GM21529 (cell line): ENCODE measurements around the gene VTI1A.

Source experiments
- ATAC-seq: cut with Tn5 transposase; IDR thresholded peaks from one replicate; pipeline ENCODE4 v1.9.1; 2021; ENCODE audit not compliant: unreplicated experiment

VTI1A gene

GRCh38 chr10:112774210-112774609 lies 327.2 kb downstream of the VTI1A start:
- no peak for ATAC-seq

GRCh38 chr10:112774798-112775197 lies 327.8 kb downstream of the VTI1A start:
- ATAC-seq: no peak

DNA sequence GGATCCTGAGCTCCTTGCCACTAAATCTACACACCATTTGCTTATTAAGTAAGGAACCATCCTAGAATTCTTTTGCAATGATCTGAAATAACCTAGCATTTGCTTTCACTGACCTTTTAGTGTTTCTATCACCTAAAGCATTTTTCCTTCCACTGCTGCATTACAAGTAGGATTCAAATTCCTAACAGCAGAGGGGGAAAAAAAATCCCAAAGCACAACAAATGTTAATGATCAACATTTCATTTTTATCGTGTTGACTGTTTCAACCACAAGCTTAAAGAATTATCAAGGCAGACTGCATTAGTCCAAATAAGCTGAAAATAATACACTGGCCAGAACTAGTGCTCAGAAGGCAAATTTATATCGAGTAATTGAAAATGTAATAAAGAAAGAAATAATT lies 328.4 kb downstream of the VTI1A start:
- ATAC-seq: no peak

DNA sequence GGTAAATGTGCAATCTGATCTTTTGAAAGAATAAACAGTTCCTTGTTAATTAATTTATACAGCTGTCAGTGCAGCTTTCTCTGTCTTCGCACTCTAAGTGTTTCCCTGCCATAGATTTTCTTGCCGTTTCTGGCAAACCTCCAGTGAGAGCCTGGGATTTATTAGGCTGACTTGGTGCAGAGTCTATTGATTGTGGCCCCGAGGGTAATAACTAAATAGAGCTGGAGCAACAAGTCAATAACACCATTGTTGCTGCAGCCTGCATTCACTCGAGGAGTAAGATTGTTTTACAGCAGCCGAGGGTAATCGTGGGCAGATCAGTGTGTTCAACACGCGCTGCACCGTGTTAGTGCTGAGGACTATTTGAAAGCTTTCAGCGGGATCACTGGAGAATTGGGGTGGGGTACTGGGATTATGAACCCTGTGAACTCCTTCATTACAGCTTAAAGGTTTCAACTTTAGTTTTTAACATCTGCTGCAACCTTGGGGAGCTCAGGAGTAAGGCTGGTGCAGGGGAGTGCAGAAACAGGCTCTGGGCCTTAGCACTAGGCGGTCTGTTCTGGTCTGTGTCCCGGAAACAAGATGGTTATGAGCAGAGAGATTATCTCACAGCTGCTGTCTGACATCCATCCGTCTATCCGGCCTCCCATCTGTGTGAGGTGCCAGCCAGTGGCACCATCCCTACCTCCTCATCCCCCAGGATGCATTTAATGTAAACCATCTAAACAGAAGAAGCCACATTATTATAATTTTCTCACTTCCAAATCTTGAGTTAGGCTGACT lies 329.1 kb downstream of the VTI1A start:
- ATAC-seq: no peak

DNA sequence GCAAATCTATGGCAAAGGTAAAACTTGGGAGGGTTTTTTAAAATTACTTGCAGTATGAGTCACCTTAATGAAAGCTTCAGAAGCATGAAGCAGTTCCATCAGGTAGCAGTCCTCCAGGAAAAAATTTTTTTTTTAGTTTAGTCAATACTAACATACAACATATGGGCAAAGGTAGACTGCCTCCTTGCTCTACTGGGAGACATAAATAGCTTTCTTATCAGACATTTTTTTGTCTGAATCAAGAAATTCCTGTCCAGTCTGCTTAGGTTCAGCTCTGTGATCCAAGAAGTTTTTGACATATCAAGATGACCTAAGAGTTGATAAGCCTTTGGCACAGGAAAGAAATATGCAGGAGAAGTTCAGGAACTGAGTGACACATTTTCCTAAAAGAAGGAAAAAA lies 331.6 kb downstream of the VTI1A start:
- ATAC-seq: no peak

DNA sequence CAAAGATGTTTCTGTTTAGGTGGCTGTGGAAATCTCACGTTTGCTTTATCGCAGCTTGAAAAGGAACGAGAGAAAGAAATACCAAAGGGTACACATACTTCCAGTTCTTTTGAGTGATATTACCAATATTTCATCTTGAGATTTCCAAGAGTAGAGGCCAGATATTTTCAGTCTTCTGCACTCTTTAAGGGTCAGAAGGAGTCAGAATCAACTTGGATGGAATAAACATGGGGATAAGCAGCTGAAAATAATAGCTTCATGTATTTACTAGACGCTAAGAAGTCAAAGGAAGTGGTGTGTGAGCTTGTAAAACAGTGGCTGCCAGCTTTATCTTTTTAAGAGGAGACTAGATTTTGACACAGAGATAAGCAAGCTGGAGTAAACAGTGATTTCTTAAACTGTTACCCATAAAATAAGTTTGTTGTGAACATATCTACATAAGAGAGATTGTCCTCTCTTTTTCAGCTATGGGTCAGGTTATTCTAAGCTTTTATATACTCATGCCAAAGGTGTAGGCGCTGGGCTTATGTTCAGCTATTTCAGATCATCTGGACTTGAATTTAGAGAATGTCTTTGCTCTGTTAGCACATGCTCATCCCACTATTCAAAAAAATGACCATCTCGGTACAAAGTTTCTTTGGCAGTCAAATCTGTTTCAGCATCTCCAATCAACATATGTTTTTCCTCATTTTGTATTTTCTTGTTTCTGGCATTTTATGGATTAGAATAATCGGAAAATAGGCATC lies 332.2 kb downstream of the VTI1A start:
- no peak for ATAC-seq

- ATAC-seq: no peak
Observed at GRCh38 chr10:112782200-112782907, 335.3 kb downstream of the VTI1A start.

GRCh38 chr10:112783351-112784021 lies 336.5 kb downstream of the VTI1A start:
- ATAC-seq: no peak

GRCh38 chr10:112784022-112784461 lies 337.0 kb downstream of the VTI1A start:
- ATAC-seq: no peak

DNA sequence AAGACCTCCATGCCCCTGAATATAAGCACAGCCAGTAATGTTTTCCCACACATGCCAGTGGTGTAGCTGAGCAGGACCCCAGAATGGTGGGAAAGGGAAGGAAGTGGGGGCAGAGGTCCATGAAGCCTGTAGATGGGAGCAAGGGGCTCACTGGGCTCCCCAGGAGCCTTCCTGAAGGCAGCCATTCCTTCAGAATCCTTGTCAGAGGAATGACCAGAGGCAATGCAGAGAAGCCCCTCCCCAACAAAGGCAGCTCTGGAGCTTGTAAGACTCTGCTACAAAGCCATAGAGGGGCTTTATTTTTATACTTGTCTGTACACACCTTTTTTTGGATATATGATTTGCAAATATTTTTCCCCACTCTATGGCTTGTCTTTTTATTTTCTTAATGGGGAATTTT lies 338.1 kb downstream of the VTI1A start:
- no peak for ATAC-seq

GRCh38 chr10:112789248-112789647 lies 342.2 kb downstream of the VTI1A start:
- no peak for ATAC-seq

DNA sequence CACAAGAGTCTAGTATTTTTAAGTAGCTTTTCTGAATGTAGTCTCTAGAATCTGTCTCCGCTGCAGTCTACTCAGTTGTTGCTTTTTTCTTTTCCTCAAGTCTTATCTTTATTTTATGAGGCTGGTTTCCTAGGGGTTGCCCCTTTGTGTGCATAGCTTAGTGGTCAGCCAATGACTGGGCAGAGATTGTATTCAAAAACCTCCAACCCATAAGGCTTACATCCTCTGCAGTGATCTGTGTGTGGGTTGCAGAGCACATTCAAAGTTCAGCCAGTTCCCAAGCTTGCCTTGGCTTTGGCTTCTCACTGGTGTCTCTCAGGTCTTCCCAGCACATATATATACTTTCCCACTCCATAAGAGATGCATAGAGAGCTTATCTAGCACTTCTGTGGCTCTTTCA lies 343.0 kb downstream of the VTI1A start:
- no peak for ATAC-seq

DNA sequence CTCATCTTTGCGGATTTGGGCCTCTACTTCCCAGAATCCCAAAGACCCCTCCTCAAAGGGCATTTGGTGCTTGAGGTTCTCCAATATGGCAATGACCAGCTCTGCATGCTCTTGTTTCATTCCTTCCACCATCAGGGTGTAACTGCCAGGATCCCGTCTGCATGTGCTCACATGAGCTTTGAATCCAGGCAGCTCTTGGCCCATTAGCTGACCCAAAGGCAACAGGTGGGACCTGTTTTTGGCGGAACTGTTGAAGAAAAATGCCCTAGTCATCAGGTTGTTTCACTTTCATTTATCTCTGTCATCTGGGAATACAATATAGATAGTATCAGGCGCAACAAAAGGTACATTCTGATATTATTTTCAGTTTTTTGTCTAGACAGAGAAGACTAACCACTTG lies 343.9 kb downstream of the VTI1A start:
- ATAC-seq: no peak

GRCh38 chr10:112791447-112791846 lies 344.4 kb downstream of the VTI1A start:
- ATAC-seq: no peak

- no peak for ATAC-seq
Observed at GRCh38 chr10:112792487-112793201, 345.6 kb downstream of the VTI1A start.

GRCh38 chr10:112793202-112793921 lies 346.3 kb downstream of the VTI1A start:
- no peak for ATAC-seq

GRCh38 chr10:112794201-112794600 lies 347.2 kb downstream of the VTI1A start:
- ATAC-seq: no peak

GRCh38 chr10:112795067-112795466 lies 348.1 kb downstream of the VTI1A start:
- ATAC-seq: no peak

- no peak for ATAC-seq
Observed at GRCh38 chr10:112797197-112797596, 350.2 kb downstream of the VTI1A start.

DNA sequence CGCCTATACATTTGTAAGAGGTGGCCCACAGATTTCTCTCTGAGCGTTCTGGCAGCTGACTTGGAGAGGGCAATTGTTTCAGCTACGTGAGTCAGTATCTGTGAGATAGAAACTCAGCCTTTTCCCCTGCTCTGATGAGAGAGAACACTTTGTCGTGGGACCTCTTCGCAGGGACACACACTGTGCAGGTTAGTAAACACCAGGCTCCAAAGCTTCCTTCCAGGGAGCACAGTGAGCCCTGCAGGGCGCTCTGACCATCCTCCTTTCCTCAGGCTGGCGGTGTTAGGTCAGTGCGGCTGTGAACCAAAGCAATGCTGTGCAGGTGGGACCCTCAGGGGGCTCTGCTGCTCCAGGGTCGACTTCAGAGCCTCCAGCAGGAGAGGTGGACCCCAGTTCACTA lies 350.8 kb downstream of the VTI1A start:
- ATAC-seq: no peak
